ENCODE data around the gene PUS7. TPM values are rescaled to one million over a fixed set of nuclear protein-coding genes. Genes with fewer than 3 reads are reported as not detected.
"Not testable (repeated sequence)": the region's sequence is repeated elsewhere in the genome, so short reads cannot be mapped to it uniquely, and the experiment has no call there.

The PUS7 gene
- total and polyA plus RNA-seq, 5 donors: 2.1 to 7.4 (median 5.7) TPM

DNA sequence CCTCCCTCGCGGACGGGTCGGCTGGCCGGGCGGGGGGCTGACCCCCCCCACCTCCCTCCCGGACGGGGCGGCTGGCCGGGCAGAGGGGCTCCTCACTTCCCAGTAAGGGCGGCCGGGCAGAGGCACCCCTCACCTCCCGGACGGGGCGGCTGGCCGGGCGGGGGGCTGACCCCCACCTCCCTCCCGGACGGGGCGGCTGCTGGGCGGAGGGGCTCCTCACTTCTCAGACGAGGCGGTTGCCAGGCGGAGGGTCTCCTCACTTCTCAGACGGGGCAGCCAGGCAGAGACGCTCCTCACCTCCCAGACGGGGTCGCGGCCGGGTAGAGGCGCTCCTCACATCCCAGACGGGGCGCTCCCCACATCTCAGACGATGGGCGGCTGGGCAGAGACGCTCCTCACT, 111.3 kb downstream of the PUS7 start:
- H3K27ac ChIP-seq (ENCODE audit: low read length); H3K27me3 ChIP-seq (ENCODE audit: control insufficient read depth, insufficient read depth); H3K9me3 ChIP-seq (ENCODE audit: control insufficient read depth, low read length); intact Hi-C loops (cut with DNase I); ATAC-seq; H3K4me1 ChIP-seq (ENCODE audit: control insufficient read depth, insufficient read depth, low read length); H3K4me3 ChIP-seq (ENCODE audit: low read length): not testable (repeated sequence)
- 97% methylated on average over 36 of the region's 36 CpGs for WGBS
- DNase-seq: peak in 1 of 3 donors; percentile 53

DNA sequence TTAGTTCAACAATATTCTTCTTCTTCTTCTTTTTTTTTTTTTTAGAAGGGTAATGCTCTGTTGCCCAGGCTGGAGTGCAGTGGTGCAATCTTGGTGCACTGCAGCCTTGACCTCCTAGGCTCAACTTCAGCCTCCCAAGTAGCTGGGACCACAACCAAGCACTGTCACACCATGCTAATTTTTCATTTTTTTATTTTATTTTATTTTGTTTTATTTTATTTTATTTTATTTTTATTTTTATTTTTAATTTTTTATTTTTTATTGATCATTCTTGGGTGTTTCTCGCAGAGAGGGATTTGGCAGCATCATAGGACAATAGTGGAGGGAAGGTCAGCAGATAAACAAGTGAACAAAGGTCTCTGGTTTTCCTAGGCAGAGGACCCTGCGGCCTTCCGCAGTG, 112.3 kb downstream of the PUS7 start:
- ATAC-seq; H3K9me3 ChIP-seq (ENCODE audit: control insufficient read depth, low read length); H3K27ac ChIP-seq (ENCODE audit: low read length); H3K27me3 ChIP-seq (ENCODE audit: control insufficient read depth, insufficient read depth); H3K4me3 ChIP-seq (ENCODE audit: low read length); DNase-seq; intact Hi-C loops (cut with DNase I); H3K4me1 ChIP-seq (ENCODE audit: control insufficient read depth, insufficient read depth, low read length): not testable (repeated sequence)
- WGBS: 71% methylated on average over 1 of the region's 3 CpGs

DNA sequence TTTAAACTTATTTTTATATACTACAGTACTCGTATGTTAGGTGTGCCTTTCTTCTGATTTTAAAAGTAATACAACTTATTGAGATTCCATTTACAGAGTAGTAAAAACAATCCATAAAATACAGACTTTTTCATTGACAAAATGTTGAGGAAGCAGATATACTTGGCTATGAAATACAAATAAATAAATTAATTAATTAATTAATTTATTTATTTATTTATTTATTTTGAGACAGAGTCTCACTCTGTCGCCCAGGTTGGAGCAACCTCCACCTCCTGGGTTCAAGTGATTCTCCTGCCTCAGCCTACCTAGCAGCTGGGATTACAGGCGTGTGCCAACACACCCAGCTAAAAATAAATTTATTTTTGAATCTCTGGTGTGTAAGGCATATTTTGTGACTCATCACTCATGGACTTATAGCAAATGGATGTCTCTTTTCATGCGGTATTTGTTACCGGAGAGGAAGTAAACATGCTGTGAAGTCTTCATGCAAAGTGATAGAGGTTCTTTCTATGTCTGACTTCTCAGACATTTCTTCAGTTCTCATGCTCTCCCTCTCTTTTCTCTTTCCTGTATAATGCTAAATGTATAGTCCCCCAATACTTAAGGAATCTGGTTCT, 113.2 kb downstream of the PUS7 start:
- Histone ChIP-seq H3K9me3 (ENCODE audit: control insufficient read depth, low read length) (no peaks in the 10 kb centered on the region), H3K4me1 (ENCODE audit: control insufficient read depth, insufficient read depth, low read length) (no peaks in the 10 kb centered on the region), H3K27ac (ENCODE audit: low read length) (no peak overlapping the region), H3K27me3 (ENCODE audit: control insufficient read depth, insufficient read depth) (no peaks in the 10 kb centered on the region), H3K4me3 (ENCODE audit: low read length) (no peak overlapping the region)
- 93% methylated on average over 5 of the region's 5 CpGs for WGBS
- no peak for ATAC-seq
- DNase-seq: no peak
- intact Hi-C loops (cut with DNase I): no loop called here

Other genes with a start within 250 kb of the PUS7 start
- gene SRPK2, start 133.3 kb downstream of the PUS7 start, total RNA-seq: 10 to 100 TPM; 30.2 to 32.4 (median 31.8) TPM
- 10.4 TPM for gene SRPK2, start 133.3 kb downstream of the PUS7 start, polyA plus RNA-seq
- gene RINT1, start 9.9 kb upstream of the PUS7 start, total RNA-seq: 10 to 100 TPM; 11.8 to 12.5 (median 12.2) TPM
- 9.9 TPM for gene RINT1, start 9.9 kb upstream of the PUS7 start, polyA plus RNA-seq
- gene EFCAB10, start 59.2 kb upstream of the PUS7 start, total RNA-seq: not detected
- gene EFCAB10, start 59.2 kb upstream of the PUS7 start, polyA plus RNA-seq: not detected